H9 (cell line): ENCODE results near the gene GRHL3. TPM values are rescaled to one million over a fixed set of nuclear protein-coding genes. Genes with fewer than 3 reads are reported as not detected.

Source experiments
- DNase-seq: peaks from one replicate; pipeline ENCODE4 v3.0.0-alpha.2; 2017
- H2AFZ ChIP-seq: one replicate; pipeline ENCODE4 v1.6.1; 2013; ENCODE audit warnings: mild to moderate bottlenecking, low read length, control low read depth, moderate library complexity
- H2AK5ac ChIP-seq: 2 replicates; pipeline ENCODE4 v1.6.1; 2013; ENCODE audit warnings: low read length, control low read depth, mixed read lengths; ENCODE audit not compliant: insufficient read length
- H2BK120ac ChIP-seq: one replicate; pipeline ENCODE4 v1.6.1; 2013; ENCODE audit warnings: low read depth, mild to moderate bottlenecking, low read length, control low read depth, inconsistent platforms; ENCODE audit not compliant: poor library complexity, severe bottlenecking
- H2BK12ac ChIP-seq: 2 replicates; pipeline ENCODE4 v1.6.1; 2013; ENCODE audit warnings: low read length, control low read depth, mixed read lengths, low read depth; ENCODE audit not compliant: insufficient read length
- H2BK15ac ChIP-seq: 2 replicates; pipeline ENCODE4 v1.6.1; 2013; ENCODE audit warnings: low read depth, low read length, control low read depth
- H2BK20ac ChIP-seq: one replicate; pipeline ENCODE4 v1.6.1; 2013; ENCODE audit warnings: low read depth, mild to moderate bottlenecking, low read length, control low read depth, inconsistent platforms; ENCODE audit not compliant: poor library complexity, severe bottlenecking
- H2BK5ac ChIP-seq: 2 replicates; pipeline ENCODE4 v1.6.1; 2013; ENCODE audit warnings: low read length, control low read depth, mixed read lengths; ENCODE audit not compliant: insufficient read length
- H3K14ac ChIP-seq: 2 replicates; pipeline ENCODE4 v1.6.1; 2013; ENCODE audit warnings: low read length, control low read depth; ENCODE audit not compliant: insufficient read depth
- H3K18ac ChIP-seq: 2 replicates; pipeline ENCODE4 v1.6.1; 2013; ENCODE audit warnings: low read depth, mild to moderate bottlenecking, mixed read lengths, low read length, control low read depth; ENCODE audit not compliant: insufficient read length
- H3K23ac ChIP-seq: 2 replicates; pipeline ENCODE4 v1.6.1; 2013; ENCODE audit warnings: low read length, control low read depth, mixed read lengths, low read depth; ENCODE audit not compliant: insufficient read length
- H3K23me2 ChIP-seq: 2 replicates; pipeline ENCODE4 v1.6.1; 2013; ENCODE audit warnings: low read depth, mild to moderate bottlenecking, mixed read lengths, low read length, control low read depth; ENCODE audit not compliant: insufficient read length, poor library complexity, severe bottlenecking
- H3K27ac ChIP-seq: 2 replicates; pipeline ENCODE4 v1.5.1; 2013; ENCODE audit warnings: low read length, control low read depth, mixed read lengths, low read depth; ENCODE audit not compliant: insufficient read length
- H3K27me3 ChIP-seq: 2 replicates; pipeline ENCODE4 v1.6.1; 2013; ENCODE audit warnings: low read length, control low read depth, inconsistent platforms; ENCODE audit not compliant: insufficient read depth
- H3K4ac ChIP-seq: 2 replicates; pipeline ENCODE4 v1.6.1; 2013; ENCODE audit warnings: low read depth, mild to moderate bottlenecking, control low read depth, inconsistent platforms, low read length, moderate library complexity
- H3K4me1 ChIP-seq: 2 replicates; pipeline ENCODE4 v1.6.1; 2013; ENCODE audit warnings: low read length, control low read depth, inconsistent platforms; ENCODE audit not compliant: insufficient read depth
- H3K4me2 ChIP-seq: 2 replicates; pipeline ENCODE4 v1.6.1; 2013; ENCODE audit warnings: low read length, control low read depth, mixed read lengths; ENCODE audit not compliant: insufficient read length, insufficient read depth
- H3K56ac ChIP-seq: 2 replicates; pipeline ENCODE4 v1.6.1; 2013; ENCODE audit warnings: low read depth, mild to moderate bottlenecking, mixed read lengths, low read length, control low read depth; ENCODE audit not compliant: insufficient read length
- H3K79me1 ChIP-seq: 2 replicates; pipeline ENCODE4 v1.6.1; 2013; ENCODE audit warnings: low read depth, mild to moderate bottlenecking, moderate library complexity, low read length, control low read depth, inconsistent platforms; ENCODE audit not compliant: insufficient read depth, poor library complexity, severe bottlenecking
- H3K79me2 ChIP-seq: 2 replicates; pipeline ENCODE4 v1.6.1; 2013; ENCODE audit warnings: low read length, control low read depth, inconsistent platforms; ENCODE audit not compliant: insufficient read depth
- H3K9ac ChIP-seq: 2 replicates; pipeline ENCODE4 v1.6.1; 2013; ENCODE audit warnings: low read length, control low read depth, mixed read lengths; ENCODE audit not compliant: insufficient read length; ENCODE audit errors: extremely low read depth
- H3K9me3 ChIP-seq: one replicate; pipeline ENCODE4 v1.6.1; 2013; ENCODE audit warnings: low read depth, low read length, inconsistent platforms; ENCODE audit not compliant: control insufficient read depth
- H3T11ph ChIP-seq: one replicate; pipeline ENCODE4 v1.6.1; 2013; ENCODE audit warnings: mild to moderate bottlenecking, low read length, control low read depth, inconsistent platforms
- H4K20me1 ChIP-seq: one replicate; pipeline ENCODE4 v1.6.1; 2013; ENCODE audit not compliant: control insufficient read depth, insufficient read length, insufficient read depth
- H4K5ac ChIP-seq: 2 replicates; pipeline ENCODE4 v1.6.1; 2013; ENCODE audit warnings: low read depth, mild to moderate bottlenecking, mixed read lengths, low read length, control low read depth; ENCODE audit not compliant: insufficient read length
- H4K8ac ChIP-seq: replicated peaks from 2 replicates; pipeline ENCODE4 v1.6.1; 2013; ENCODE audit warnings: low read length, control low read depth, mixed read lengths, low read depth; ENCODE audit not compliant: insufficient read length
- H4K91ac ChIP-seq: 2 replicates; pipeline ENCODE4 v1.6.1; 2013; ENCODE audit warnings: low read depth, mild to moderate bottlenecking, moderate library complexity, mixed read lengths, low read length, control low read depth; ENCODE audit not compliant: insufficient read length
- H3K27ac Mint-ChIP-seq, 3 experiments: 2 replicates in 2 of 3; 3 replicates in 1 of 3; pipeline ENCODE4 v1.8.0; 2020 to 2021; ENCODE audit warnings: mixed read lengths in 3 of 3, mild to moderate bottlenecking in 1 of 3, moderate library complexity in 1 of 3
- H3K27me3 Mint-ChIP-seq: 2 replicates; pipeline ENCODE4 v1.8.0; 2021; ENCODE audit warnings: low read depth, mild to moderate bottlenecking, moderate library complexity, mixed read lengths
- H3K36me3 Mint-ChIP-seq, 3 experiments: 2 replicates in 2 of 3; 3 replicates in 1 of 3; pipeline ENCODE4 v1.8.0; 2020 to 2021; ENCODE audit warnings: low read depth in 3 of 3, mixed read lengths in 3 of 3; ENCODE audit not compliant: insufficient read depth in 1 of 3
- H3K4me1 Mint-ChIP-seq, 2 experiments: 2 replicates each; pipeline ENCODE4 v1.8.0; 2020; ENCODE audit warnings: mixed read lengths in 2 of 2
- H3K4me3 Mint-ChIP-seq, 2 experiments: 2 replicates in 1 of 2; 3 replicates in 1 of 2; pipeline ENCODE4 v1.8.0; 2020 to 2021; ENCODE audit warnings: mild to moderate bottlenecking in 2 of 2, mixed read lengths in 2 of 2, moderate library complexity in 1 of 2
- H3K9me3 Mint-ChIP-seq, 2 experiments: 2 replicates in 1 of 2; 3 replicates in 1 of 2; pipeline ENCODE4 v1.8.0; 2020; ENCODE audit warnings: mild to moderate bottlenecking in 2 of 2, mixed read lengths in 2 of 2, moderate library complexity in 1 of 2
- WGBS: extraction: QIAGEN DNeasy Blood & Tissue Kit; methylation state at CpG from one replicate; pipeline ENCODE4 v1.1.7; 2013; ENCODE audit warnings: missing lambda C conversion rate, low lambda C conversion rate, mixed read lengths; ENCODE audit not compliant: insufficient read length; ENCODE audit errors: extremely low coverage; 5-methylcytosine and 5-hydroxymethylcytosine counted together
- total RNA-seq: library from RNA; stranded (reverse); gene quantifications from 2 replicates; pipeline ENCODE4 v1.2.1, GENCODE V29; 2021
- TF ChIP-seq, protein P1 (sequence below): fragments of 200-600 bp; sonication (generic); conservative IDR thresholded peaks from 3 replicates; pipeline ENCODE4 v1.8.0; 2021; ENCODE audit warnings: antibody characterized with exemption, mild to moderate bottlenecking

GRHL3 gene
- total RNA-seq, 1 experiment from 2014 or later: 3.5 TPM

DNA sequence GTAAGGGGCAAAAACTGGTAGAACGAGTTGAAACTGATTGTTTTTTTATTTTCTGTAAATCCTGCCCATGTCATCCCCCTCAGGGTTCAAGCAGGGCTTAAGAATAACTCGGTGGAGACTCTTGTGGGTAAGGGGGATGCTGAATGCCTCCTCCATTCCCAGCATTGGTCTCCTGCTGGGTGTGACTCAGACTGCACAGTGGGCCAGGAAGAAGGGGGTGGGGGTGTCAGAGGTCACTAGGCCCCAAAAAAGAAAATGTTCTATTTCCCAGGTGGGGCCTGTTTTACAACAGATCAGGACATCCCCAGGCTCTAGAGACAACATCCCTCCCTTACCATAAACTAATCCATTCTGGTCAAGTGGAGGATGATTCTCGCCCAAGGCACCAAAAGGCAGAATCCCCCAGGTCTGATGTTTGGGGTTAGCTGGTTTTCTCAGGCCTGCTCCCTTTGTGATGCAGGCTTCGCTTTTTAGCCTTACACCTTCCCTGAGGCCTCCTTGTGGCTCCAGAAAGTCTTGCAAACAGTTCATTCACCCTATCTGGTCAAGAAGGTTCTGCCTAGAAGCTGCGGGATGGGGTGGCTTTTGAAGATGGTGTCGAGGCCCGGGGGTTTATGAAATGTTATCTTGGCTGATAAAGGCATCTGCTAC is 10.7 kb upstream of the GRHL3 start:
- Mint-ChIP-seq H3K27me3 (no peaks in the 10 kb centered on the region), H3K4me1 (peaks cover 67 to 75% of the 10 kb centered on the region in 2 experiments), H3K36me3 (no peaks in the 10 kb centered on the region), H3K9me3 (no peaks in the 10 kb centered on the region; a peak in 1 of 5 replicates), H3K4me3 (peak overlapping the region in 1 of 2 experiments; percentile 20; a peak in 1 of 5 replicates), H3K27ac (peak overlapping the region; percentile 40 to 83 (median 60); a peak in 4 of 7 replicates)
- H2BK20ac ChIP-seq: no peak overlapping the region
- no peak overlapping the region for H4K5ac ChIP-seq
- H3K9me3 ChIP-seq: no peaks in the 10 kb centered on the region
- H2AFZ ChIP-seq: no peak overlapping the region
- no CpG with 5 or more reads among the region's 7 CpGs for WGBS
- H2BK15ac ChIP-seq: no peak overlapping the region
- no peak overlapping the region for H3T11ph ChIP-seq
- no peak overlapping the region for H3K9ac ChIP-seq
- H4K8ac ChIP-seq: no peak overlapping the region
- peak overlapping the region; percentile 35 for H3K18ac ChIP-seq
- H3K27me3 ChIP-seq: no peaks in the 10 kb centered on the region
- H3K23me2 ChIP-seq: no peaks in the 10 kb centered on the region
- H2AK5ac ChIP-seq: no peak overlapping the region
- no peak overlapping the region for H3K23ac ChIP-seq
- no peak overlapping the region for H2BK120ac ChIP-seq
- no peak overlapping the region for H2BK5ac ChIP-seq
- H3K27ac ChIP-seq: peak overlapping the region; percentile 21
- H4K20me1 ChIP-seq: no peaks in the 10 kb centered on the region
- no peak overlapping the region for H4K91ac ChIP-seq
- DNase-seq: peak; percentile 76
- peaks cover 17% of the 10 kb centered on the region for H3K4me1 ChIP-seq
- H3K79me1 ChIP-seq: no peaks in the 10 kb centered on the region
- no peak overlapping the region for H2BK12ac ChIP-seq
- H3K14ac ChIP-seq: no peak overlapping the region
- TF ChIP-seq, protein P1, sequence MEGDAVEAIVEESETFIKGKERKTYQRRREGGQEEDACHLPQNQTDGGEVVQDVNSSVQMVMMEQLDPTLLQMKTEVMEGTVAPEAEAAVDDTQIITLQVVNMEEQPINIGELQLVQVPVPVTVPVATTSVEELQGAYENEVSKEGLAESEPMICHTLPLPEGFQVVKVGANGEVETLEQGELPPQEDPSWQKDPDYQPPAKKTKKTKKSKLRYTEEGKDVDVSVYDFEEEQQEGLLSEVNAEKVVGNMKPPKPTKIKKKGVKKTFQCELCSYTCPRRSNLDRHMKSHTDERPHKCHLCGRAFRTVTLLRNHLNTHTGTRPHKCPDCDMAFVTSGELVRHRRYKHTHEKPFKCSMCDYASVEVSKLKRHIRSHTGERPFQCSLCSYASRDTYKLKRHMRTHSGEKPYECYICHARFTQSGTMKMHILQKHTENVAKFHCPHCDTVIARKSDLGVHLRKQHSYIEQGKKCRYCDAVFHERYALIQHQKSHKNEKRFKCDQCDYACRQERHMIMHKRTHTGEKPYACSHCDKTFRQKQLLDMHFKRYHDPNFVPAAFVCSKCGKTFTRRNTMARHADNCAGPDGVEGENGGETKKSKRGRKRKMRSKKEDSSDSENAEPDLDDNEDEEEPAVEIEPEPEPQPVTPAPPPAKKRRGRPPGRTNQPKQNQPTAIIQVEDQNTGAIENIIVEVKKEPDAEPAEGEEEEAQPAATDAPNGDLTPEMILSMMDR: peak; percentile 68
- no peak overlapping the region for H3K4me2 ChIP-seq
- H3K79me2 ChIP-seq: no peaks in the 10 kb centered on the region
- no peak overlapping the region for H3K4ac ChIP-seq
- no peak overlapping the region for H3K56ac ChIP-seq
